GM23248 (cell line): ENCODE measurements around the gene DDX11.

Experiments used
- EZH2 ChIP-seq: fragments of 200-600 bp; sonication (generic); IDR thresholded peaks from 2 replicates; pipeline ENCODE4 v1.6.1; 2018; ENCODE audit warnings: antibody characterized with exemption, mild to moderate bottlenecking; ENCODE audit not compliant: insufficient read depth, poor library complexity, severe bottlenecking
- EZH2phosphoT487 ChIP-seq: fragments of 200-600 bp; sonication (generic); IDR thresholded peaks from 2 replicates; pipeline ENCODE4 v1.6.1; 2018; ENCODE audit warnings: antibody characterized with exemption, moderate library complexity, mild to moderate bottlenecking, low read depth; ENCODE audit not compliant: insufficient read depth

GRCh38 chr12:31089072-31089471 is 15.4 kb downstream of the DDX11 start:
- TF ChIP-seq EZH2, result no peak
- TF ChIP-seq EZH2phosphoT487, result no peak
